Adrenal gland (tissue), 12 donors: Measurements from ENCODE around the gene MFNG. TPM values are rescaled to one million over a fixed set of nuclear protein-coding genes. Genes with fewer than 3 reads are reported as not detected.
"Not testable (repeated sequence)": the region's sequence is repeated elsewhere in the genome, so short reads cannot be mapped to it uniquely, and the experiment has no call there.

ENCODE experiments used
- DNase-seq, 7 donors: peaks; one replicate each; pipeline ENCODE4 v3.0.0-alpha.2; 2019 to 2020
- H3K27ac ChIP-seq, 5 donors: fragments of 200-600 bp; sonication (generic) in 4 of 5; 1 replicate in 3 of 5; 2 replicates in 2 of 5; pipeline versions ENCODE4 v1.5.1 to v1.8.0; 2016 to 2020; ENCODE audit warnings: mild to moderate bottlenecking in 1 of 5
- H3K27me3 ChIP-seq: fragments of 200-600 bp; 2 replicates; pipeline ENCODE4 v1.8.0; 2021
- H3K36me3 ChIP-seq, 2 donors: fragments of 200-600 bp; replicated peaks in 1 of 2; 1 replicate in 1 of 2; 2 replicates in 1 of 2; pipeline versions ENCODE4 v1.5.1 to v1.8.0; 2018 to 2022
- H3K4me1 ChIP-seq, 2 donors: fragments of 200-600 bp; replicated peaks in 1 of 2; 1 replicate in 1 of 2; 2 replicates in 1 of 2; pipeline versions ENCODE4 v1.5.1 to v1.8.0; 2018 to 2021
- H3K4me3 ChIP-seq, 4 donors: fragments of 200-600 bp; sonication (generic) in 3 of 4; one replicate each; pipeline ENCODE4 v1.5.1; 2016 to 2018
- H3K9me3 ChIP-seq, 3 donors: fragments of 200-600 bp; sonication (generic) in 1 of 3; replicated peaks in 1 of 3; 1 replicate in 2 of 3; 2 replicates in 1 of 3; pipeline versions ENCODE4 v1.5.1 to v1.8.0; 2016 to 2021
- POLR2A ChIP-seq, 2 donors: fragments of 450-650 bp; IDR thresholded peaks; one replicate each; pipeline ENCODE4 v1.6.1; 2017; ENCODE audit warnings: antibody characterized with exemption in 2 of 2, mild to moderate bottlenecking in 2 of 2, moderate library complexity in 1 of 2
- WGBS, 4 donors: extraction: QIAGEN DNeasy Blood & Tissue Kit in 2 of 4; methylation state at CpG; one replicate each; pipeline versions ENCODE4 v1.1.5 to v1.1.7; 2013 to 2017; 5-methylcytosine and 5-hydroxymethylcytosine counted together
- intact Hi-C, 2 donors: fragments of 100-400 bp; cut with DNase I; formaldehyde crosslinking; loops; one replicate each; pipeline versions ENCODE4 v1.14.1 to v1.15.0; 2022 to 2023
- polyA plus RNA-seq, 3 donors: library from polyadenylated mRNA; stranded (reverse); fragments of 200-250 nt in 2 of 3; fragments of 350-450 nt in 1 of 3; fragmentation: Illumina TruSeq in 1 of 3; extraction: RNeasy Lipid Tissue Mini Kit (QIAGEN cat#74804) in 1 of 3; gene quantifications; one replicate each; pipeline ENCODE4 v1.2.3, GENCODE V29; 2013 to 2014
- total RNA-seq, 9 donors: library from RNA; depleted of rRNA in 4 of 9; stranded (reverse); fragments of >200 nt in 4 of 9; fragments of 120-200 nt in 1 of 9; fragmentation: NEBNext Ultra II Directional in 1 of 9; extraction: Animal tissue kit (Norgen Biotek cat#: 25700) in 1 of 9; gene quantifications; one replicate each; pipeline versions ENCODE4 v1.1.0 to v1.2.4, GENCODE V29; 2013 to 2023
- TF ChIP-seq, protein P1 (sequence below), 6 experiments: fragments of 450-650 bp in 4 of 6; fragments of 200-600 bp in 2 of 6; sonication (generic) in 1 of 6; IDR thresholded peaks; 1 replicate in 5 of 6; 2 replicates in 1 of 6; pipeline versions ENCODE4 v1.5.1 to v1.8.0; 2016 to 2021; ENCODE audit warnings: antibody characterized with exemption in 6 of 6, mild to moderate bottlenecking in 2 of 6, moderate library complexity in 1 of 6
- donor health status: healthy with polysubstance abuse.
- donor health status: Bipolar disorder and iron deficiency.
- donor health status: DM: yes; HTN: yes; CAD: no.
- donor health status: DM: no; HTN: no; CAD: no.
- donor health status: DM: no; HTN: no; CAD: no.
- donor health status: DM: yes; HTN: yes; CAD: no.

MFNG gene
- total and polyA plus RNA-seq, 12 donors, result 4.0 to 27.6 (median 17.9) TPM

DNA sequence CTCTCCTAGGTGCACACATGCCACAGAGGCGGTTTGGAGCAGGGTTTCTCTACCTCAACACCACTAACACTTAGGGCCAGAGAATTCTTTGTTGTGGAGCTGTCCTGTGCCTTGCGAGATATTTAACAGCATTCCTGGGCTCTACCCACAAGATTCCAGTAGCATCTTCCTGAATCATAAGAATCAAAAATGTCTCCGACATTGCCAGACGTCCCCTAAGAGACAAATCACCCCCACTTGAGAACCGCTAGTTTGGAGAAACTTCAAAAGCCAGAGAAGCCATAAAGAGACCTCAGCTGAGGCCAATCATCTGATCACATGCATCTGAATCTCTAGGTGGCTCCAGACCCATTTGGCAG is 16.1 kb downstream of the MFNG start:
- H3K4me1 ChIP-seq, result no peaks in the 10 kb centered on the region
- H3K4me3 ChIP-seq, result no peak overlapping the region
- H3K27ac ChIP-seq, result no peak overlapping the region
- H3K36me3 ChIP-seq, result no peaks in the 10 kb centered on the region
- no peaks in the 10 kb centered on the region for H3K9me3 ChIP-seq
- intact Hi-C loops, result no loop called here
- no peak for DNase-seq
- no peaks in the 10 kb centered on the region for H3K27me3 ChIP-seq
- no peak for TF ChIP-seq POLR2A (IDR thresholded peaks at IDR 0.05)
- TF ChIP-seq, protein P1, sequence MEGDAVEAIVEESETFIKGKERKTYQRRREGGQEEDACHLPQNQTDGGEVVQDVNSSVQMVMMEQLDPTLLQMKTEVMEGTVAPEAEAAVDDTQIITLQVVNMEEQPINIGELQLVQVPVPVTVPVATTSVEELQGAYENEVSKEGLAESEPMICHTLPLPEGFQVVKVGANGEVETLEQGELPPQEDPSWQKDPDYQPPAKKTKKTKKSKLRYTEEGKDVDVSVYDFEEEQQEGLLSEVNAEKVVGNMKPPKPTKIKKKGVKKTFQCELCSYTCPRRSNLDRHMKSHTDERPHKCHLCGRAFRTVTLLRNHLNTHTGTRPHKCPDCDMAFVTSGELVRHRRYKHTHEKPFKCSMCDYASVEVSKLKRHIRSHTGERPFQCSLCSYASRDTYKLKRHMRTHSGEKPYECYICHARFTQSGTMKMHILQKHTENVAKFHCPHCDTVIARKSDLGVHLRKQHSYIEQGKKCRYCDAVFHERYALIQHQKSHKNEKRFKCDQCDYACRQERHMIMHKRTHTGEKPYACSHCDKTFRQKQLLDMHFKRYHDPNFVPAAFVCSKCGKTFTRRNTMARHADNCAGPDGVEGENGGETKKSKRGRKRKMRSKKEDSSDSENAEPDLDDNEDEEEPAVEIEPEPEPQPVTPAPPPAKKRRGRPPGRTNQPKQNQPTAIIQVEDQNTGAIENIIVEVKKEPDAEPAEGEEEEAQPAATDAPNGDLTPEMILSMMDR (IDR thresholded peaks at IDR 0.05), result no peak
- 79 to 86% (median 83%) methylated on average over 4 to 5 of the region's 5 CpGs for WGBS, 4 donors

DNA sequence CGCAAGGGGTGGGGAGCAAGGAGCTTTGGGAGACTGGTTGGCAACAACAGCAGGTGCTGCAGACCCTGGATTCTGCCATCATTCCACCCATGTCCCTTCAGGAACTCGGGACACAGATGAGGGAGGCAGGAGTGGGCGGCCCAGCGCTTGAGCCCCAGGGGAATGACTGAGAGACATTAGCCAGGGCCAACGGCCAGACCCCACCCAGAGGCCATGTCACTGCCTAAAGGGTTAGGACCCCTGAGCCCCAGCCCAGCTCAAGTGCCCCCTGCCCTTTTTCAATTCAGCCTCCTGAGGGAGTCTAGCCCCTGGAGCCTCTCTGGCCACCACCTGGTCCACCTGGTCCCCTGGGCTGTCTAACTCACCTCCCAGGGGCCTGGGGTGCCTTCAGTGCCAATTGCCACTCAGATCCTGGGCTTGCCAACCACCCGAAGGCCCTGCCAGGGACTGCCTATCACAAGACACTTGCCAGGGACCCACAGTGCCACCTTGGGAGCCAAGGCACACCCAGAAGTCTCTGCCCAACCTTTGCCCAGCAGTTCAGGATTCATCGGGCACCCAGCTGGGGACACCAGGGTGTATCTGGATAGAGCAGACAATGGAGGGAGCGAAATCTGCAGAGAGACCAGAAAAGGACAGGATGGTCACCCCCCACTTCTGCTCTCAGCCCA is 16.6 kb downstream of the MFNG start:
- intact Hi-C loops, result no loop called here
- DNase-seq, result no peak
- Histone ChIP-seq H3K4me1 (no peaks in the 10 kb centered on the region), H3K9me3 (no peaks in the 10 kb centered on the region), H3K27me3 (no peaks in the 10 kb centered on the region), H3K27ac (no peak overlapping the region), H3K36me3 (no peaks in the 10 kb centered on the region), H3K4me3 (no peak overlapping the region)
- 79 to 82% (median 80%) methylated on average over 2 to 8 of the region's 8 CpGs for WGBS, 4 donors
- TF ChIP-seq POLR2A (IDR thresholded peaks at IDR 0.05), result no peak
- TF ChIP-seq, protein P1 (IDR thresholded peaks at IDR 0.05), result no peak

DNA sequence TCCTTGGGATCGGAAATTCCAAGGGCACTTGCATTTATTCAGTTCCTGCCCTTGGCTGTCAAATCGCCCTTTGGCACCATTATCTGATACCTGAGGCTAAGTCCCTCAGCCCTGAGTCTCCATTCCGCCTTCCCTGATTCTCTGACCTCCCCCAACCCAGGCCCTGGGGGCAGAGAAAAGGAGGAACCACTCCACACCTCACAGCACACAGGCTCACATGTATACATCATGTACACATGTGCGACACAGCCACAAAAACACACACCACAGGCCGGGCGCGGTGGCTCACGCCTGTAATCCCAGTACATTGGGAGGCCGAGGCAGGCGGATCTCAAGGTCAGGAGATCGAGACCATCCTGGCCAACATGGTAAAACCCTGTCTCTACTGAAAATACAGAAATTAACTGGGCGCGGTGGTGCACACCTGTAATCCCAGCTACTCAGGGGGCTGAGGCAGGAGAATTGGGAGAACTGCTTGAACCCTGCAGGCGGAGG is 17.9 kb downstream of the MFNG start:
- H3K4me3 ChIP-seq, H3K36me3 ChIP-seq, DNase-seq, H3K27ac ChIP-seq, intact Hi-C loops, H3K9me3 ChIP-seq, H3K27me3 ChIP-seq, H3K4me1 ChIP-seq: not testable (repeated sequence)
- WGBS, 4 donors, result 85 to 89% (median 86%) methylated on average over 14 of the region's 14 CpGs

DNA sequence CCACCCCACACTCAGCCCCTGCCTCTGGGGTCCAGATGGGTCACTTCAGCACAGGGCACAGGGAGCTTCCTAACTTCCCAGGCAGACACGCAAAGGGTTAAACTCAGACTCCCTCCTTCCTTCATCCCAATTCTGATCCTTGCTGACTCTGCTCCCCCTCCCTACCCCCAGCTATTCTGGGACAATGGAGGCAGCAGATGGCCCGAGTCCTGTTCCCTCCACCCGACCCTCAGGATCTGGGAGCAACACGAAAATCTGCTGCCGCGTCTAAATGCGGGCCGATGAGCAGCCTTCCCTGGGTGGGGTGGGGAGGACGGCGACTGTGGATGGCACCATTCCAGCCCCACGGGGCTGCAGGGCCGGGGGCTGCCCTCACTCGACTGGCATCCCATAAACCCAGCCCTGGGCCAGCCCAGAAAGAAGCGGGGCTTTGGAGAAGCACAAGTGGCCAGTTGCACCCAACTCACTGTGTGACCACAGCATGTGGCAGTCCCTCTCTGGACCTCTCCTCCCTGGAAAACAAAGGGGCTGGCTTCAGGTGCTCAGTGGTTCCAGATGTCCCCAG is 18.7 kb downstream of the MFNG start:
- H3K36me3 ChIP-seq, result no peaks in the 10 kb centered on the region

More for the DNA sequence above, 18.7 kb downstream of the MFNG start:
- Histone ChIP-seq H3K27me3 (no peaks in the 10 kb centered on the region), H3K9me3 (no peaks in the 10 kb centered on the region), H3K27ac (no peak overlapping the region), H3K4me3 (no peak overlapping the region), H3K4me1 (no peaks in the 10 kb centered on the region)
- intact Hi-C loops, result no loop called here
- TF ChIP-seq POLR2A (IDR thresholded peaks at IDR 0.05), result no peak
- TF ChIP-seq, protein P1 (IDR thresholded peaks at IDR 0.05), result no peak
- 56 to 86% (median 62%) methylated on average over 4 to 14 of the region's 14 CpGs for WGBS, 4 donors
- no peak for DNase-seq
